Fibroblast of the aortic adventitia (primary cell): ENCODE results near the gene RAB29. TPM values are rescaled to one million over a fixed set of nuclear protein-coding genes. Genes with fewer than 3 reads are reported as not detected.

Source experiments
- DNase-seq: peaks from one replicate; pipeline ENCODE4 v3.0.0-alpha.2; 2010; ENCODE audit warnings: low read depth
- H3K4me3 ChIP-seq: 2 replicates; pipeline ENCODE4 v1.5.1; 2011; ENCODE audit warnings: low read depth, mild to moderate bottlenecking, control low read depth, low read length, moderate library complexity
- total RNA-seq: library from RNA; depleted of rRNA; stranded (reverse); fragments of >200 nt; gene quantifications from 2 replicates; pipeline ENCODE4 v1.2.3, GENCODE V29; 2012; ENCODE audit warnings: low replicate concordance
- TF ChIP-seq, protein P1 (sequence below): IDR thresholded peaks from 2 replicates; pipeline ENCODE4 v1.5.1; 2011; ENCODE audit warnings: mild to moderate bottlenecking, low read length, control low read depth, inconsistent platforms; ENCODE audit not compliant: insufficient read depth

The RAB29 gene
- total RNA-seq, 1 donor: 28.2 TPM

DNA sequence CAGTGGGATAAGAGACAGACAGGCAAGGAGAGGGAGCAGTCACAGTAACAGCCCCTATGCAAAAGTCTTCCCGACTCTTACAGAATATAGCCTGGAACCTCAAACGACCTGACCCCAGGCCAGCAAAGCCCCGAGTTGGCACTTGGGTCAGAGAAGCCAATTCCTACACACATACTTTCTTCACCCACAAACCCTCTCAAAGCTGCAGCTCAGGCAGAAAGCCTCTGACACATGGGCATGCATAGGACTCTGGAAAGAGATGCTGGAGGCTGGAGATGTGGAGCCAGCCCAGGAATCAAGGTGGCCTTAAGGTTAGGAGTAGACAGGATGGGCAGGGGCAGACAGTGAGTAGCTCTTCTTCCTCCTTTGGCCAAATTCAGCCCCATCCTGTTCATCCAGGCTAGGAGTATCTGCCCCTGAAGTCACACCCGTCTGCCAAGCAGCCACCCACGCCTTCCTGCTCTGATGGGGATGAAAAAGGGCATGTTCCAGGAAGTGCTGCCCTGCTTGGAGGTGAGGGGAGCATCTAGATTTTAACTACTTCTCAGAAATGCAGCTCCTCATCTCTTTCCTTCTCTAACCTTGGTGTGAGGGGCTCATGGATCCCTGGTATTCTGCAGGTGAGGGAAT is 29.9 kb upstream of the RAB29 start:
- H3K4me3 ChIP-seq: no peak overlapping the region
- TF ChIP-seq, protein P1, sequence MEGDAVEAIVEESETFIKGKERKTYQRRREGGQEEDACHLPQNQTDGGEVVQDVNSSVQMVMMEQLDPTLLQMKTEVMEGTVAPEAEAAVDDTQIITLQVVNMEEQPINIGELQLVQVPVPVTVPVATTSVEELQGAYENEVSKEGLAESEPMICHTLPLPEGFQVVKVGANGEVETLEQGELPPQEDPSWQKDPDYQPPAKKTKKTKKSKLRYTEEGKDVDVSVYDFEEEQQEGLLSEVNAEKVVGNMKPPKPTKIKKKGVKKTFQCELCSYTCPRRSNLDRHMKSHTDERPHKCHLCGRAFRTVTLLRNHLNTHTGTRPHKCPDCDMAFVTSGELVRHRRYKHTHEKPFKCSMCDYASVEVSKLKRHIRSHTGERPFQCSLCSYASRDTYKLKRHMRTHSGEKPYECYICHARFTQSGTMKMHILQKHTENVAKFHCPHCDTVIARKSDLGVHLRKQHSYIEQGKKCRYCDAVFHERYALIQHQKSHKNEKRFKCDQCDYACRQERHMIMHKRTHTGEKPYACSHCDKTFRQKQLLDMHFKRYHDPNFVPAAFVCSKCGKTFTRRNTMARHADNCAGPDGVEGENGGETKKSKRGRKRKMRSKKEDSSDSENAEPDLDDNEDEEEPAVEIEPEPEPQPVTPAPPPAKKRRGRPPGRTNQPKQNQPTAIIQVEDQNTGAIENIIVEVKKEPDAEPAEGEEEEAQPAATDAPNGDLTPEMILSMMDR: no peak
- DNase-seq: no peak

DNA sequence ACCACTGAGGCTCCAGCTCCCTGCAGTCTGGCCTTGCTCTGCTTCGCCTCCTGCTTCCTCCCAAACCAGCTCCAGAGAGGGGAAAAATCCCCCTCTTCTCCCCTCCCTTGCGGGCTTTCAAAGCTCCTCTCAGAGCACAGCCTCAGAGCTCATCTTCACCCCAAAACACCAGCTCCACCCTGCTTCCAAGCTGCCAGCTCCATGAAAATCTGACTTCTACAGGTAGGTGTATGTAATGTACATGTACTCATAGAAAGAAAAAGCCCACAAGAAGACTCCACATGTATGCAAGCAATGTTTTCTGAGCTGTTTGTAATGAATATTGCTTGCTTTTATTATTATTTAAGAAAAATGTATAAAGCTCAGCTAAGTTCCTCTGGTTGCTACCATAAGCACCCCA is 29.3 kb upstream of the RAB29 start:
- H3K4me3 ChIP-seq: no peak overlapping the region
- TF ChIP-seq, protein P1: no peak
- DNase-seq: no peak

DNA sequence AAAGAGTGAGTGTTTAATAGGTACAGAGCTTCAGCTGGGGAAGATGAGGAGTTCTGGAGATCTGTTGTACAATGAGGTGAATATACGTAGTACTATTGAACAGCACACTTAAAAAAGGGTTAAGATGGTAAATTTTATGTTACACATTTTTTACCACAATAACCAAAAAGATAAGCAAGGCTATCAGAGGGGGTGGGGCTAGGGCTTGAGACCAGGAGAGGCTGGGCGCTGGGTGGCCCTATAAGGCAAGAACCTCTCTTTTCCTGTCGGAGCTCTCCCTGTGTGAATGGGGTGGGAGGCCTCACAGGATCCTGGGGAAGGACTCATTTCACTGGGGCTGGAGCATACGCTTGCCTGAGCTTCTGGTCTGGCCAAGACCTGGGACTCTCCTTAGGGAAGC is 28.7 kb upstream of the RAB29 start:
- no peak for DNase-seq
- no peak overlapping the region for H3K4me3 ChIP-seq
- TF ChIP-seq, protein P1: no peak

DNA sequence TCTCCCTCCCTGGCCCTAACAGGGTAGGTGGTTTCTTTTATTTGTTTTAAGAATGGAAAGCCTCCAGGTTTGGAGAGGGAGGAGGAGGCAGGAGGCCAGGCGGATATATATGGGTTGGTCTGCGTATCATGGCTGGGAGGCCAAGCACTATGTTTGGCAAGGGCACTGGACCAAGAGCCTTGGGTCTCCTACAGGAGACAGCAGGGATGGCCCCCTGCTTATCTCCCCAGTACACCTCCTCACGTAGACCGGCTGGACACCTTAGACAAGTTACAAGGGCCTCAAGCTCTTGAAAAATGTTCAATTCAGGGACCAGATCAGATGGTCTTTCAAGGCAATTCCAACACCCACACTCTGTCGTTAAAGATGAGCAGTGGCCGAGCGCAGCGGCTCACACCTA is 26.8 kb upstream of the RAB29 start:
- H3K4me3 ChIP-seq: no peak overlapping the region
- no peak for DNase-seq
- TF ChIP-seq, protein P1: no peak

DNA sequence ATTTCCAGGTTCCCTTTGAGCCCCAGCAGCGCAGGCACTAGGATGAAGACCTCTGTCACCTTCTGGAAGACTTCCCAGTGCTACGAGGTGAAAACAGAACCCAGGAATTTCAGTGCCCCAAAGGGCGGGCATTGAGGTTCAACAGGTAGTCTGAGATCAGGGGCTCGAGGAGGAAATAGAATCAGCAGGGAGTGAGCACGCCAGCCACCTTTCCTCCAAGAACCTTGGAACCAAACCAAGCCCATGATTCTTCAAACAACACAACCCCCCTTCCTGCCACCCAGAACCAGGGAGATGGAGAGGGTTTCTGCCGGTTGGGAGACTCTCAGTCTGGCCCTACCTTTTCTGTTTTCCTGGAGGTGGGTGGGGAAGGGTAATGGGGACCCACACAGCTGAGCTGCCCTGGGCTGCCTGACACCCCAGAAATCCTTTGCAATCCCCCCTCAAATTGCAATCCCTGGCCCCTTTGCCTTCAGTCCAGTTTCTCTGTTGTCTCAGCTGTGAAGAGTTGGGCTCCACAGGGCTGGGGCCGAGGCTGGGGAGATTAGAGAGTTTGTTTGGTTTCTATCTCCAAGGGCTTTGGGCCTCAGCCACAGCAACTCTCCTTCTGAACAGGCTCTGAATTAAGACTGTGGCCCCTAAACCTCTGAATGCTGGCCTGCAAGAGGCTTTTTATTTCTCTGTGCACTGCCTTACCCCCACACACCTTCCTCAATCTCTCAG is 25.9 kb upstream of the RAB29 start:
- H3K4me3 ChIP-seq: no peak overlapping the region
- no peak for DNase-seq
- TF ChIP-seq, protein P1: no peak

DNA sequence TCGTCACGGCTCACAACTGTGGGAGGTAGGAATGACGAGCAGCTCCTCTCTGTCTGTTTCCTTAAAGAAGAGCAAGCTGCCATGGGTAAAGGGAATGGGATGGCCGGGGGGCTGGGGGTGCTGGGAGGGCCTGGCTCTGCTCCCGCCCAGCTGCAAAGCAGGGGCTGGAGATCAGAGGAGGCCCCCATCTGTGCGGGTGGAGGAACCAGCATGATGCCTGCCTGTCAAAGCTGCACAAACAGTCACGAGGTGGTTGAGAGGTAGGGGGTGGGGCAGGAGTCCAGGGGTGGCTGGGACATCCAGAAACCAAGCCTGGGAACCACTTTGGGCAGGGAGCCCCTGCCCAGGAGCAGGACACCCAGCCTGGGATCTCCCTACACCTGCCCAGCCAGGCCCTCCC is 25.1 kb upstream of the RAB29 start:
- DNase-seq: no peak
- TF ChIP-seq, protein P1: no peak
- H3K4me3 ChIP-seq: no peak overlapping the region

DNA sequence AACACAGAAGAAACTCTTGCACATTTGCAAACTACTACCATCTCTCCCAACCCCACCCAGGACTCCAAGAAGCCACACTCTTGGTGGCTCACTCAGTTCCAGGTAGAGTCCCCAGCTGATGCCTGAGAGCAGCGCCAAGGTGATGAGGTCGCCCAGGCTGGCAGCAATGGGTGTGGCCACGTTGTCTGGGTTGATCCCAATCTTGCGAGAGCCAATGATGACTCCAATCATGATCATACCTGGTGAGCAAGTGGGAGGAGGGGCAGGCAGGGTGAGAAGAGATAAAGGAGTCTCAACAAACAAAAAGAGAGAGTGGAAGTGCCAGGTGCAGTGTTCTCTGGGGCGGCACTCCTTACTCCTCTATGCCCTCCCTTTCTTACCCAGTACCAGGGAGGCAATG is 23.3 kb upstream of the RAB29 start:
- no peak for DNase-seq
- TF ChIP-seq, protein P1: no peak
- no peak overlapping the region for H3K4me3 ChIP-seq
